ENCODE measurements around the gene COMP. TPM values are rescaled to one million over a fixed set of nuclear protein-coding genes. Genes with fewer than 3 reads are reported as not detected.

The COMP gene
- total RNA-seq, 1 experiment from 2014 or later = not detected

- H4K20me1 ChIP-seq (ENCODE audit: insufficient read depth) = no peaks in the 10 kb centered on the region
- TF ChIP-seq, protein P1, sequence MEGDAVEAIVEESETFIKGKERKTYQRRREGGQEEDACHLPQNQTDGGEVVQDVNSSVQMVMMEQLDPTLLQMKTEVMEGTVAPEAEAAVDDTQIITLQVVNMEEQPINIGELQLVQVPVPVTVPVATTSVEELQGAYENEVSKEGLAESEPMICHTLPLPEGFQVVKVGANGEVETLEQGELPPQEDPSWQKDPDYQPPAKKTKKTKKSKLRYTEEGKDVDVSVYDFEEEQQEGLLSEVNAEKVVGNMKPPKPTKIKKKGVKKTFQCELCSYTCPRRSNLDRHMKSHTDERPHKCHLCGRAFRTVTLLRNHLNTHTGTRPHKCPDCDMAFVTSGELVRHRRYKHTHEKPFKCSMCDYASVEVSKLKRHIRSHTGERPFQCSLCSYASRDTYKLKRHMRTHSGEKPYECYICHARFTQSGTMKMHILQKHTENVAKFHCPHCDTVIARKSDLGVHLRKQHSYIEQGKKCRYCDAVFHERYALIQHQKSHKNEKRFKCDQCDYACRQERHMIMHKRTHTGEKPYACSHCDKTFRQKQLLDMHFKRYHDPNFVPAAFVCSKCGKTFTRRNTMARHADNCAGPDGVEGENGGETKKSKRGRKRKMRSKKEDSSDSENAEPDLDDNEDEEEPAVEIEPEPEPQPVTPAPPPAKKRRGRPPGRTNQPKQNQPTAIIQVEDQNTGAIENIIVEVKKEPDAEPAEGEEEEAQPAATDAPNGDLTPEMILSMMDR (conservative IDR thresholded peaks at IDR 0.05) = no peak
- H3K27me3 ChIP-seq (ENCODE audit: insufficient read depth, low read depth) = peaks cover 5% of the 10 kb centered on the region
- ChIA-PET CTCF (interaction anchor here (0.7 kb wide), 1 partner anchor 15 kb away, joined by 4 read pairs; no protein-coding TSS in a partner anchor), POLR2A (ENCODE audit: unreplicated experiment) (no interaction called here)
- no peaks in the 10 kb centered on the region for H3K79me2 ChIP-seq (ENCODE audit: low read depth)
- no peaks in the 10 kb centered on the region for H3K36me3 ChIP-seq (ENCODE audit: low read depth)
- H3K9me2 ChIP-seq (ENCODE audit: insufficient read depth) = no peaks in the 10 kb centered on the region
- no peak overlapping the region for H2AFZ ChIP-seq
- no TSS peak for BruUV-seq (replicated peaks)
- H3K4me1 ChIP-seq (replicated peaks; ENCODE audit: insufficient read depth) = no peaks in the 10 kb centered on the region; the same call in 1 of the 2 replicates
- no peaks in the 10 kb centered on the region for H3K9me3 ChIP-seq (ENCODE audit: insufficient read depth, low read depth)
- no peak overlapping the region for H3K4me2 ChIP-seq
- intact Hi-C loops (cut with micrococcal nuclease; ENCODE audit: unreplicated experiment) = no loop called here
- no peak for DNase-seq
- no peak overlapping the region for H3K27ac ChIP-seq
- no peak overlapping the region for H3K4me3 ChIP-seq
- peaks cover 16% of the 10 kb centered on the region; the same call in 1 of the 2 replicates for H3F3A ChIP-seq (ENCODE audit: insufficient read depth, low read depth)
Measured at GRCh38 chr19:18794029-18794313, 2.9 kb upstream of the COMP start.

- no TSS peak for BruUV-seq (replicated peaks)
- no peak for DNase-seq
- Histone ChIP-seq H3K4me2 (no peak overlapping the region), H3K4me1 (replicated peaks; ENCODE audit: insufficient read depth) (no peaks in the 10 kb centered on the region; the same call in 1 of the 2 replicates), H3K27ac (no peak overlapping the region), H3K79me2 (ENCODE audit: low read depth) (no peaks in the 10 kb centered on the region), H3K9me3 (ENCODE audit: insufficient read depth, low read depth) (no peaks in the 10 kb centered on the region), H3K4me3 (no peak overlapping the region), H4K20me1 (ENCODE audit: insufficient read depth) (no peaks in the 10 kb centered on the region), H2AFZ (no peak overlapping the region), H3K36me3 (ENCODE audit: low read depth) (no peaks in the 10 kb centered on the region), H3K27me3 (ENCODE audit: insufficient read depth, low read depth) (peaks cover 5% of the 10 kb centered on the region), H3K9me2 (ENCODE audit: insufficient read depth) (no peaks in the 10 kb centered on the region), H3F3A (ENCODE audit: insufficient read depth, low read depth) (peaks cover 16% of the 10 kb centered on the region; the same call in 1 of the 2 replicates)
- CTCF ChIA-PET = interaction anchor here (0.7 kb wide), 1 partner anchor 16 kb away, joined by 4 read pairs; no protein-coding TSS in a partner anchor
- no peak for TF ChIP-seq EZH2 (IDR thresholded peaks at IDR 0.05; ENCODE audit: low read depth)
- POLR2A ChIA-PET (ENCODE audit: unreplicated experiment) = no interaction called here
- intact Hi-C loops (cut with micrococcal nuclease; ENCODE audit: unreplicated experiment) = no loop called here
Measured at GRCh38 chr19:18793144-18794028, 2.3 kb upstream of the COMP start.

GRCh38 chr19:18792661-18793060, 1.6 kb upstream of the COMP start:
- H3K27ac ChIP-seq = no peak overlapping the region
- BruUV-seq (replicated peaks) = no TSS peak
- peaks cover 5% of the 10 kb centered on the region for H3K27me3 ChIP-seq (ENCODE audit: insufficient read depth, low read depth)
- DNase-seq = no peak
- no peaks in the 10 kb centered on the region; the same call in 1 of the 2 replicates for H3K4me1 ChIP-seq (replicated peaks; ENCODE audit: insufficient read depth)
- ChIA-PET POLR2A (ENCODE audit: unreplicated experiment) (no interaction called here), CTCF (no interaction called here)
- no peaks in the 10 kb centered on the region for H3K36me3 ChIP-seq (ENCODE audit: low read depth)
- H3K79me2 ChIP-seq (ENCODE audit: low read depth) = no peaks in the 10 kb centered on the region
- no peaks in the 10 kb centered on the region for H4K20me1 ChIP-seq (ENCODE audit: insufficient read depth)
- no peaks in the 10 kb centered on the region for H3K9me2 ChIP-seq (ENCODE audit: insufficient read depth)
- H3K4me2 ChIP-seq = no peak overlapping the region
- H3K9me3 ChIP-seq (ENCODE audit: insufficient read depth, low read depth) = no peaks in the 10 kb centered on the region
- H3F3A ChIP-seq (ENCODE audit: insufficient read depth, low read depth) = peaks cover 16% of the 10 kb centered on the region; the same call in 1 of the 2 replicates
- no peak overlapping the region for H2AFZ ChIP-seq
- no peak overlapping the region for H3K4me3 ChIP-seq
- intact Hi-C loops (cut with micrococcal nuclease; ENCODE audit: unreplicated experiment) = no loop called here
- TF ChIP-seq, protein P1 (conservative IDR thresholded peaks at IDR 0.05) = no peak
- no peak for TF ChIP-seq EZH2 (IDR thresholded peaks at IDR 0.05; ENCODE audit: low read depth)
